Sigmoid colon (tissue), 4 donors: Measurements from ENCODE around the gene LARGE1.

Source experiments
- CTCF ChIP-seq, 4 experiments: fragments of 450-650 bp in 3 of 4; fragments of 200-600 bp in 1 of 4; IDR thresholded peaks; one replicate each; pipeline ENCODE4 v1.5.1; 2016 to 2019; ENCODE audit warnings: antibody characterized with exemption in 4 of 4, mild to moderate bottlenecking in 3 of 4, moderate library complexity in 2 of 4
- POLR2A ChIP-seq, 2 donors: fragments of 450-650 bp; IDR thresholded peaks; one replicate each; pipeline ENCODE4 v1.6.1; 2016; ENCODE audit warnings: antibody characterized with exemption in 2 of 2, mild to moderate bottlenecking in 2 of 2, moderate library complexity in 2 of 2
- POLR2AphosphoS5 ChIP-seq, 4 donors: sonication (generic); formaldehyde crosslinking; IDR thresholded peaks; one replicate each; pipeline ENCODE4 v1.6.1; 2017; ENCODE audit warnings: antibody characterized with exemption in 4 of 4

- TF ChIP-seq CTCF (IDR thresholded peaks at IDR 0.05) (no peak), POLR2A (IDR thresholded peaks at IDR 0.05) (no peak), POLR2AphosphoS5 (IDR thresholded peaks at IDR 0.05) (peak in 2 of 4 donors; percentile 16 to 45)
Measured at GRCh38 chr22:33807470-33807869, 112.8 kb downstream of the LARGE1 start.
